ENCODE measurements around the gene MED17.

MED17 gene

GRCh38 chr11:93746101-93746500, 38.0 kb upstream of the MED17 start (continued):
- TF ChIP-seq TSHZ2 (CRISPR knock-in tag; IDR thresholded peaks at IDR 0.05) (no peak), POU6F1 (CRISPR knock-in tag; IDR thresholded peaks at IDR 0.05; ENCODE audit: borderline replicate concordance, low read depth) (no peak), SNAI2 (CRISPR knock-in tag; IDR thresholded peaks at IDR 0.05) (no peak), ZNF8 (CRISPR knock-in tag; IDR thresholded peaks at IDR 0.05) (no peak), ARNTL (CRISPR knock-in tag; IDR thresholded peaks at IDR 0.05; ENCODE audit: borderline replicate concordance, low read depth) (no peak)

- no peak for ATAC-seq
- no peak for TF ChIP-seq TOX (CRISPR knock-in tag; IDR thresholded peaks at IDR 0.05; ENCODE audit: borderline replicate concordance)
Measured at GRCh38 chr11:93747122-93747521, 37.0 kb upstream of the MED17 start.

GRCh38 chr11:93751001-93751400, 33.1 kb upstream of the MED17 start:
- no peak for TF ChIP-seq CSRNP3 (CRISPR knock-in tag; IDR thresholded peaks at IDR 0.05)
- TF ChIP-seq ARNTL (CRISPR knock-in tag; IDR thresholded peaks at IDR 0.05; ENCODE audit: borderline replicate concordance, low read depth): no peak
- TF ChIP-seq TCF4 (CRISPR knock-in tag; IDR thresholded peaks at IDR 0.05; ENCODE audit: borderline replicate concordance): no peak
- no peak for ATAC-seq

GRCh38 chr11:93753241-93753640, 30.8 kb upstream of the MED17 start:
- no peak for TF ChIP-seq ZFP3 (CRISPR knock-in tag; IDR thresholded peaks at IDR 0.05)
- no peak for TF ChIP-seq ZFP30 (CRISPR knock-in tag; IDR thresholded peaks at IDR 0.05)
- ATAC-seq: no peak

GRCh38 chr11:93756748-93757147, 27.3 kb upstream of the MED17 start:
- TF ChIP-seq ISL1 (CRISPR knock-in tag; IDR thresholded peaks at IDR 0.05): no peak
- TF ChIP-seq OSR1 (CRISPR knock-in tag; IDR thresholded peaks at IDR 0.05): no peak
- no peak for TF ChIP-seq TOX (CRISPR knock-in tag; IDR thresholded peaks at IDR 0.05; ENCODE audit: borderline replicate concordance)
- TF ChIP-seq GLIS3 (CRISPR knock-in tag; IDR thresholded peaks at IDR 0.05): no peak
- TF ChIP-seq ZNF8 (CRISPR knock-in tag; IDR thresholded peaks at IDR 0.05): no peak
- no peak for TF ChIP-seq TCF4 (CRISPR knock-in tag; IDR thresholded peaks at IDR 0.05; ENCODE audit: borderline replicate concordance)
- no peak for TF ChIP-seq CSRNP3 (CRISPR knock-in tag; IDR thresholded peaks at IDR 0.05)
- TF ChIP-seq PATZ1 (CRISPR knock-in tag; IDR thresholded peaks at IDR 0.05; ENCODE audit: borderline replicate concordance): no peak
- TF ChIP-seq SNAI2 (CRISPR knock-in tag; IDR thresholded peaks at IDR 0.05): no peak
- ATAC-seq: no peak

- no peak for ATAC-seq
- no peak for TF ChIP-seq PATZ1 (CRISPR knock-in tag; IDR thresholded peaks at IDR 0.05; ENCODE audit: borderline replicate concordance)
- no peak for TF ChIP-seq GLIS3 (CRISPR knock-in tag; IDR thresholded peaks at IDR 0.05)
Measured at GRCh38 chr11:93757301-93757700, 26.8 kb upstream of the MED17 start.

Data from SK-N-SH treated with all-trans-retinoic acid at 6 μM for 48 hours (cell line).